Liver (tissue), 3 donors: ENCODE measurements around the gene LRFN5.

Experiments used
- ATF3 ChIP-seq: IDR thresholded peaks from 2 replicates; pipeline ENCODE4 v1.6.1; 2016; ENCODE audit warnings: antibody characterized with exemption
- CTCF ChIP-seq: fragments of 150-350 bp; IDR thresholded peaks from 2 replicates; pipeline ENCODE4 v1.5.1; 2017; ENCODE audit warnings: improper control_type of control experiment, low read depth, low read length; ENCODE audit not compliant: missing input control
- EGR1 ChIP-seq, 2 donors: IDR thresholded peaks; 2 replicates each; pipeline ENCODE4 v1.6.1; 2016 to 2018; ENCODE audit warnings: antibody characterized with exemption in 2 of 2, low read depth in 2 of 2
- FOXA1 ChIP-seq: IDR thresholded peaks from 2 replicates; pipeline ENCODE4 v1.6.1; 2016; ENCODE audit warnings: antibody characterized with exemption
- GABPA ChIP-seq, 2 donors: IDR thresholded peaks in 1 of 2; conservative IDR thresholded peaks in 1 of 2; 2 replicates each; pipeline ENCODE4 v1.6.1; 2016; ENCODE audit warnings: antibody characterized with exemption in 2 of 2, mild to moderate bottlenecking in 1 of 2, moderate library complexity in 1 of 2
- HNF4A ChIP-seq, 2 donors: conservative IDR thresholded peaks; 2 replicates each; pipeline ENCODE4 v1.6.1; 2016; ENCODE audit warnings: antibody characterized with exemption in 2 of 2, mild to moderate bottlenecking in 2 of 2
- MAX ChIP-seq: IDR thresholded peaks from 2 replicates; pipeline ENCODE4 v1.6.1; 2016; ENCODE audit warnings: antibody characterized with exemption
- RAD21 ChIP-seq, 2 donors: IDR thresholded peaks; 2 replicates each; pipeline ENCODE4 v1.6.1; 2016; ENCODE audit warnings: antibody characterized with exemption in 2 of 2, mild to moderate bottlenecking in 2 of 2
- REST ChIP-seq: IDR thresholded peaks from 2 replicates; pipeline ENCODE4 v1.6.1; 2016; ENCODE audit warnings: antibody characterized with exemption, mild to moderate bottlenecking
- RXRA ChIP-seq, 2 donors: IDR thresholded peaks; 2 replicates each; pipeline ENCODE4 v1.6.1; 2017 to 2018; ENCODE audit warnings: antibody characterized with exemption in 2 of 2, mild to moderate bottlenecking in 1 of 2
- SP1 ChIP-seq: IDR thresholded peaks from 2 replicates; pipeline ENCODE4 v1.6.1; 2018; ENCODE audit warnings: antibody characterized with exemption, mild to moderate bottlenecking
- TAF1 ChIP-seq: conservative IDR thresholded peaks from 2 replicates; pipeline ENCODE4 v1.6.1; 2016; ENCODE audit warnings: antibody characterized with exemption, mild to moderate bottlenecking
- YY1 ChIP-seq: IDR thresholded peaks from 2 replicates; pipeline ENCODE4 v1.6.1; 2016; ENCODE audit warnings: antibody characterized with exemption, mild to moderate bottlenecking
- TF ChIP-seq, protein P1 (sequence below): IDR thresholded peaks from 2 replicates; pipeline ENCODE4 v1.6.1; 2016; ENCODE audit warnings: antibody characterized with exemption
- donor health status: healthy.
- donor health status: healthy.

DNA sequence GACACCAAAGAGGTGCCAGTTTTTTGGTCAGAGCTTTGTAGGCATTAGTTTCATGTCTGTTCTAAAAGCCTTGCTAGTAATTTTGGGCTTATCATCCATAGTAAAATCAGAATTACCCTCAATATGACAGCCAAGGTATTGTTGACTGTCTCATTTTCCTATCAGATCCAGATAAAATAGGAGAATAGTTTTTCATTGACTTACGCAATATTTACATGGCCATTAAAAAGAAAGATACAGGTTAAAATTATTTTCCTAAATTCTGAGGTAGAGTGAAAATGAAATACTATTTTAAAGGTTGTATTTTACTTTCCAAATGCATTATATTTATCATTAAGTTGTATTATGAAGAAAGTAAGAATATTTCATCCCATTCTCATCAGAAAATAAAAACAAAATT is 203.7 kb downstream of the LRFN5 start:
- TF ChIP-seq REST (no peak), TAF1 (no peak), CTCF (no peak), RAD21 (IDR thresholded peaks at IDR 0.05) (no peak), ATF3 (no peak), SP1 (no peak), HNF4A (conservative IDR thresholded peaks at IDR 0.05) (no peak), FOXA1 (no peak), EGR1 (IDR thresholded peaks at IDR 0.05; ENCODE audit: low read depth in 2 of 2) (no peak), YY1 (no peak), MAX (no peak), GABPA (IDR thresholded peaks at IDR 0.05 in 1 of 2, conservative IDR thresholded peaks at IDR 0.05 in 1 of 2) (no peak), RXRA (IDR thresholded peaks at IDR 0.05) (no peak)
- TF ChIP-seq, protein P1, sequence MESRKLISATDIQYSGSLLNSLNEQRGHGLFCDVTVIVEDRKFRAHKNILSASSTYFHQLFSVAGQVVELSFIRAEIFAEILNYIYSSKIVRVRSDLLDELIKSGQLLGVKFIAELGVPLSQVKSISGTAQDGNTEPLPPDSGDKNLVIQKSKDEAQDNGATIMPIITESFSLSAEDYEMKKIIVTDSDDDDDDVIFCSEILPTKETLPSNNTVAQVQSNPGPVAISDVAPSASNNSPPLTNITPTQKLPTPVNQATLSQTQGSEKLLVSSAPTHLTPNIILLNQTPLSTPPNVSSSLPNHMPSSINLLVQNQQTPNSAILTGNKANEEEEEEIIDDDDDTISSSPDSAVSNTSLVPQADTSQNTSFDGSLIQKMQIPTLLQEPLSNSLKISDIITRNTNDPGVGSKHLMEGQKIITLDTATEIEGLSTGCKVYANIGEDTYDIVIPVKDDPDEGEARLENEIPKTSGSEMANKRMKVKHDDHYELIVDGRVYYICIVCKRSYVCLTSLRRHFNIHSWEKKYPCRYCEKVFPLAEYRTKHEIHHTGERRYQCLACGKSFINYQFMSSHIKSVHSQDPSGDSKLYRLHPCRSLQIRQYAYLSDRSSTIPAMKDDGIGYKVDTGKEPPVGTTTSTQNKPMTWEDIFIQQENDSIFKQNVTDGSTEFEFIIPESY = no peak
